Effector CD4-positive, alpha-beta T cell (primary cell): Measurements from ENCODE around the gene LIX1.
"Not testable (repeated sequence)": the region's sequence is repeated elsewhere in the genome, so short reads cannot be mapped to it uniquely, and the experiment has no call there.

Source experiments
- DNase-seq: peaks from one replicate; pipeline ENCODE4 v3.0.0-alpha.2; 2020

Gene LIX1

GRCh38 chr5:97101189-97101910 is 41.1 kb downstream of the LIX1 start:
- no peak for DNase-seq

GRCh38 chr5:97100476-97100875 is 41.9 kb downstream of the LIX1 start:
- no peak for DNase-seq

- no peak for DNase-seq
These were observed 43.5 kb downstream of the LIX1 start for GRCh38 chr5:97098922-97099321.

GRCh38 chr5:97097326-97098230 is 44.8 kb downstream of the LIX1 start:
- no peak for DNase-seq

GRCh38 chr5:97096846-97097245 is 45.6 kb downstream of the LIX1 start:
- DNase-seq: no peak

GRCh38 chr5:97096191-97096590 is 46.2 kb downstream of the LIX1 start:
- DNase-seq: no peak

GRCh38 chr5:97095318-97095732 is 47.1 kb downstream of the LIX1 start:
- DNase-seq: no peak

- DNase-seq: no peak
These were observed 47.7 kb downstream of the LIX1 start for GRCh38 chr5:97094579-97095317.

- DNase-seq: no peak
These were observed 49.2 kb downstream of the LIX1 start for GRCh38 chr5:97093193-97093592.

- no peak for DNase-seq
These were observed 51.5 kb downstream of the LIX1 start for GRCh38 chr5:97090944-97091343.

GRCh38 chr5:97089149-97089801 is 53.1 kb downstream of the LIX1 start:
- no peak for DNase-seq

GRCh38 chr5:97088774-97089148 is 53.6 kb downstream of the LIX1 start:
- DNase-seq: no peak

GRCh38 chr5:97087138-97087537 is 55.3 kb downstream of the LIX1 start:
- no peak for DNase-seq

GRCh38 chr5:97085459-97086181 is 56.8 kb downstream of the LIX1 start:
- DNase-seq: no peak

- DNase-seq: not testable (repeated sequence)
These were observed 57.5 kb downstream of the LIX1 start for GRCh38 chr5:97084782-97085458.

GRCh38 chr5:97078958-97079743 is 63.3 kb downstream of the LIX1 start:
- no peak for DNase-seq

GRCh38 chr5:97077246-97077645 is 65.2 kb downstream of the LIX1 start:
- no peak for DNase-seq

GRCh38 chr5:97076098-97076497 is 66.3 kb downstream of the LIX1 start:
- no peak for DNase-seq

- no peak for DNase-seq
These were observed 66.8 kb downstream of the LIX1 start for GRCh38 chr5:97075649-97076048.

- no peak for DNase-seq
These were observed 67.4 kb downstream of the LIX1 start for GRCh38 chr5:97074859-97075489.
